Mesenteric fat pad (tissue), 1 donor: ENCODE data around the gene POLDIP2. TPM values are rescaled to one million over a fixed set of nuclear protein-coding genes. Genes with fewer than 3 reads are reported as not detected.

Experiments used
- DNase-seq: peaks from one replicate; pipeline ENCODE4 v3.0.0-alpha.2; 2020; ENCODE audit warnings: low spot score
- total RNA-seq: library from RNA; stranded (reverse); fragmentation: NEBNext Ultra II Directional; extraction: Animal tissue kit (Norgen Biotek cat#: 25700); gene quantifications from one replicate; pipeline ENCODE4 v1.2.1, GENCODE V29; 2021
- donor health status: DM: yes; HTN: yes; CAD: no.

Gene POLDIP2
- total RNA-seq, 1 donor from 2014 or later, result 79.3 TPM

DNA sequence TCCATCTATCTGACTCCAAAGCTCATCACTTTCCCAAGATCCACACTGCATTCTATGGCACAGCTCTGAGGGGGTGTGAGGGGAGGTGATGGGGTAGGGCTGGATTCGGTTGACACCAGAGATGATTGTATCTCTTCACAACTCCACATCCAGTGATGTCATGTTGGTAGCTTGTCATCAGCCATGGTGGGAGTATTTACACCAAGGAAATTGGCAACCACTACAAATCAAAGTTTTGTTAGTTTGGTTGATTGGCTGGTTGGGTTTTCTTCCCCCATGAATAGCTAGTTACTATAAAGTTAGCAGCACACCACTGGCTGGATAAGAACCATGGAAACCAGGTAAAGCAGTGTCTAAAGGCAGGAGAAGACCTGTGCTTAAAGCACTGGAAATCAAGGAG lies 33.7 kb upstream of the POLDIP2 start:
- no peak for DNase-seq

DNA sequence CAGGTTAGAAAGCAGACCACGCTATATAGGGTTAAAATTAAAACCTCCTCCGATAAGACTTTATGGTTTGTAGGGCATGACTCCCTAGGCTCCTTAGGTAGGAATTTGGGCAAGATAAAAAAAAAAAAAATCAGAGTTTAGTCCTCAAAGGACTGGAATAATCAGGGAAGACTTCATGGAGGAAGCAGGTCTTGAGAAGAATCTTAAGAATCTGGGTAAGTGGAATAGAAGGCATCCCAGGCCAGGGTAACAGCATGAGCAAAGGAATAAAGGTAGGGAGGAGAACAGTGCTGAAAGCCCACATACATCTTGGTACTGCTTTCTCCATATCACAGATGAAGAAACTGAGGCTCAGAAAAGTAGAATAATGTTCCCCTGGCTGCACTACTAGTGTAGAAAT lies 33.2 kb upstream of the POLDIP2 start:
- DNase-seq, result no peak

DNA sequence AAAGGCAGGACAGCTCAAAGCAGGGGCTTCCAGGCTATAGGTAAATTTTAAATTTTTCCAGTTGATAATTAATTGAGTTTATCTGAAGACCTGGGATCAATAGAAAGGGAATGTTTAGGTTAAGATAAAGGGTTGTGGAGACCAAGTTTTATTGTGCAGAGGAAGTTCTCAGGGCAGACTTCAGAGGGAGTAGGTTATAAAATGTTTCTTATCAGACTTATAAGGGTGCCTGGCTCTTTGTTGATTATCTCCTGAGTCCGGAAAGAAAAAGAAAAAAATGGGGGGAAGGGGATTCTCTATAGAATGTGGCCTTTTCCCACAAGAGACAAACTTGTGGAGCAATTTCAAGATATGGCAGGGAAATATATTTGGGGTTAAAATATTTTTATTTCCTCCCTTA lies 32.8 kb upstream of the POLDIP2 start:
- DNase-seq, result no peak

DNA sequence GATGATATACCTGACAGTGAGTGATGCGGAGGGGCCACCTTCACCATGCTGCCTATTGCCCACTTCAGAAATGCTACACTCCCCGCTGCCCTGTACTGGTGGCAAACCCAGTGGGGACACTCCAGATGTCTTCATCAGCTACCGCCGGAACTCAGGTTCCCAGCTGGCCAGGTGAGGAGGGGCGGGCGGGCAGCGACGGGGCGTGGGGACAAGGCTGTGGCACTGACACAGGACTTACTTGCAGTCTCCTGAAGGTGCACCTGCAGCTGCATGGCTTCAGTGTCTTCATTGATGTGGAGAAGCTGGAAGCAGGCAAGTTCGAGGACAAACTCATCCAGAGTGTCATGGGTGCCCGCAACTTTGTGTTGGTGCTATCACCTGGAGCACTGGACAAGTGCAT lies 30.8 kb upstream of the POLDIP2 start:
- peak; percentile 45 for DNase-seq

DNA sequence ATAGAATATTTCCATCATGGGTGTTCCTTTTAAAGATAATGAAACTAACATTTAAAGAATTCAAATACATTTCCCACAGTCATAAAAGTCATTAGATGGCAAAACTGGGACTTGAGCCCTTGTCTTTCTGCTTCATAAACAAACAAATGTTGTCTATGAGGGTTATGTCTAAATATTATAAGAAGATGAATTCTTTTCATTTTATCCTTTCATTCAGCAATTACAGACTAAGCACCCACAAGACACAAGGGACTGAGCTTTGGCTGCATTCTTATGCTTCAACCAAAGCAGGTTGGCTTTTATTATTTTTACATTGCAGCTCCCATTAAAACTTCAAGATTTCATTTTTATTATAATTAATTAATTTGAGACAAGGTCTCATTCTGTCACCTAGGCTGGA lies 29.1 kb upstream of the POLDIP2 start:
- no peak for DNase-seq

DNA sequence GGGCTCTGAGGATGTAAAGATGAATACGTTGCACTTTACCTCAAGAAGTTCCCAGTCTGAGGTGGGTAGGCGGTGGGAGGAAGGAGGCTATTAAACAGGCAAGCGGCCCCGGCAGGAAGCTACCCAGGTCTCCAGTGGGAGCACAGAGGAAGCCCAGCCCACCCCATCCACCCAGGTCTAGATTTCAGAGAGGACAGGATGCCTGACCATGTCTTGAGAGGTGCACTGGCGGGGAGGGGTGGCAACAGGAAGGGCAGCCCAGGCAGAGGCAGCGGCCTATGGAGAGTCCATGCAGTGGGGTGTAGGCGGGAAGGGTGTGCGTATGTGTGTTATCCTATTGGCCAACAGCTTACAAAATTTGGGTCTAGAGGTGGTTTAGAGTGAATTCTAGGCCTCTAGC lies 28.1 kb upstream of the POLDIP2 start:
- no peak for DNase-seq

DNA sequence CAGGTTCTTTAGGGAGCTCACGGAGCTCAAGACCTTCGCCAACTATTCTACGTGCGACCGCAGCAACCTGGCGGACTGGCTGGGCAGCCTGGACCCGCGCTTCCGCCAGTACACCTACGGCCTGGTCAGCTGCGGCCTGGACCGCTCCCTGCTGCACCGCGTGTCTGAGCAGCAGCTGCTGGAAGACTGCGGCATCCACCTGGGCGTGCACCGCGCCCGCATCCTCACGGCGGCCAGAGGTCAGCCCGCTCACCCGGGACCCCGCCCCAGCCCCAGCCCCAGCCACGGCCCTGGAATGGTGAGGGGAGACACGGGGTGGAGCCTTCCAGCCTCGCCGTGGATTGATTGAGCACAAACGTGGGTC lies 27.7 kb upstream of the POLDIP2 start:
- DNase-seq, result no peak

DNA sequence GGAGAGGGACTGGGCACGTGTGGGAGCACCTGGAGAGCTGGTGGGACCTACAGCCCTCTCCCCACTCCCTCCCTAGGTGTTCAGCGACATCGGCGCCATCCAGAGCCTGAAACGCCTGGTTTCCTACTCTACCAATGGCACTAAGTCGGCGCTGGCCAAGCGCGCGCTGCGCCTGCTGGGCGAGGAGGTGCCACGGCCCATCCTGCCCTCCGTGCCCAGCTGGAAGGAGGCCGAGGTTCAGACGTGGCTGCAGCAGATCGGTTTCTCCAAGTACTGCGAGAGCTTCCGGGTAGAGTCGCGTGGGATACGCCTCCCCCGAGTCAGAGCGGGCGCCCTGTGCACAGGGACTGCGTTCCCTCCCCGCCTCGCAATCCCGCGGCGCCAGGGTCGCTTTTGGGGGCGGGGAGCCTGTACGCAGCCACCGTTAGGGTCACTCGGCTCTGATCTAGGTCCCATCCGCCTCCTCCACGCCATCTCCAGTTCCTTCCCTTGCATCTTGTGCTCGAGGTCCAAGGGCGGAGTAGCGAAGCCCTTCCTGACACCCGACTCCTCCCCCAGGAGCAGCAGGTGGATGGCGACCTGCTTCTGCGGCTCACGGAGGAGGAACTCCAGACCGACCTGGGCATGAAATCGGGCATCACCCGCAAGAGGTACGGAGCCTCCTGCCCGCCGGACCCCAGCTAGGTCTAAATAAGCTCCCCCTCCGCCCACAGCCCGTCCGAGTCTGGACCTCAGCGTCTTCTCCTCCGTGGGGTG lies 27.1 kb upstream of the POLDIP2 start:
- no peak for DNase-seq

DNA sequence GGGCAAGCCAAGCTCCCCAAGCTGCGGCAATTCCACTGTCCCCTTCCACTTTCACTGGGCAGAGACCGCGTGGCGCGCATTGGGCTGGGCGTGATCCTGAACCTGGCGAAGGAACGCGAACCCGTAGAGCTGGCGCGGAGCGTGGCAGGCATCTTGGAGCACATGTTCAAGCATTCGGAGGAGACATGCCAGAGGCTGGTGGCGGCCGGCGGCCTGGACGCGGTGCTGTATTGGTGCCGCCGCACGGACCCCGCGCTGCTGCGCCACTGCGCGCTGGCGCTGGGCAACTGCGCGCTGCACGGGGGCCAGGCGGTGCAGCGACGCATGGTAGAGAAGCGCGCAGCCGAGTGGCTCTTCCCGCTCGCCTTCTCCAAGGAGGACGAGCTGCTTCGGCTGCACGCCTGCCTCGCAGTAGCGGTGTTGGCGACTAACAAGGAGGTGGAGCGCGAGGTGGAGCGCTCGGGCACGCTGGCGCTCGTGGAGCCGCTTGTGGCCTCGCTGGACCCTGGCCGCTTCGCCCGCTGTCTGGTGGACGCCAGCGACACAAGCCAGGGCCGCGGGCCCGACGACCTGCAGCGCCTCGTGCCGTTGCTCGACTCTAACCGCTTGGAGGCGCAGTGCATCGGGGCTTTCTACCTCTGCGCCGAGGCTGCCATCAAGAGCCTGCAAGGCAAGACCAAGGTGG lies 24.0 kb upstream of the POLDIP2 start:
- no peak for DNase-seq

DNA sequence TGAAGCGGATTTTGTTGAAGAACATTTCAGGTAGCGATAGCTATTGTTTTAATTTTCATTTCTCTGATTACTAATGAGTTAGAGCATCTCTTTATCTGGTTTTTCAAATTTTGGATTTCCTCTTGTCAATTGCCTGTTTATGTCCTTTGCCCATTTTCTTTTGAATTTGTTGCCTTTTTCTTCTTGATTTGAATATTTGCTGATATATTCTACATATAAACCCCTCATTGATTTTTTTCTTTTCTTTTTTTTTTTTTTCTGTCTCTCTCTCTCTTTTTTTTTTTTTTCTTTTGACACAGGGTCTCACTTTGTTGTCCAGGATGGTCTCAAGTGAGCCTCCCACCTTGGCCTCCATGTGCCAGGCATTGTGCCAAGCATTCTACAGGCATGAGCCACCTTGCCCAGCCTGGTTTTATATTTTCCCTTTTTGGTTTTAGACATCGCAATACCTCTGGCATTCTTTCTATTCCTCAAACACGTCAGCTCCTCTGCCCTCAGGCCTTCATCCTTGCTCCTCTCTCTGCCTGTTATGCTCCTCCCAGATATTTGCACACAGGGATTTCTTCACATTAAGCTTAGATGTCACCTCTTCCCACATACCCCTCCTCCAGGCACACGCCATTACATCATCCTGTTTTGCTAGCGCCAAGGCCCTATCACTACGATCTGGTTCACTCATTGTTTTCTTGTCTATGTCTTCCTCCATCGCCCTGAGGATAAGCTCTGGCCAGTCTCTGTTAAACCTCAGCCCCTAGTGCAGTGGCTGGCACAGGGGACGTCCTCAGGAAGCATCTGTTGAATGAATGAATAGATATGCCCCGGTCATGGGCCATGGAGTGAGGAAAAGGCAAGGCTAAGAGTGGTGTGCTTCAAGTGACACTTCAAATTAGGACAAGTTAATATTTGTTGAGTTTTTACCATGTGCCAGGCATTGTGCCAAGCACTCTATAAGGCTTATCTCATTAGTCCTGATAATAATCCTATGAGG lies 22.8 kb upstream of the POLDIP2 start:
- no peak for DNase-seq

DNA sequence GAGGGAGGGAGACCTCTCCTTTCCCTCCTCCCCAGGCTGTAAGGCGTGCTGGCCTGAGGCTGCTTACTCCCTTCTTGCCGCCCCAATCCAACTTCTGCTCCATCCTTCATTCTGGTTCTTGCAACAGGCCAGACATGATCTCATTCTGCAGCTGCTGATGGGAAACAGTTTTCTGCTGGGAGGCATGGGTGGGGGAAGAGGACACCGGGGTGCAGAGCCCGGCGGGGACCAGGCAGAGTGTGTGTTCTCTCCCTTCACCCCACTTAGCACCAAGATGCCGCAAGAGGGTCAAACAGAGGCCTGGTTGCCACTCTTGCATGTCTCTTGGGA lies 15.6 kb upstream of the POLDIP2 start:
- DNase-seq, result no peak

DNA sequence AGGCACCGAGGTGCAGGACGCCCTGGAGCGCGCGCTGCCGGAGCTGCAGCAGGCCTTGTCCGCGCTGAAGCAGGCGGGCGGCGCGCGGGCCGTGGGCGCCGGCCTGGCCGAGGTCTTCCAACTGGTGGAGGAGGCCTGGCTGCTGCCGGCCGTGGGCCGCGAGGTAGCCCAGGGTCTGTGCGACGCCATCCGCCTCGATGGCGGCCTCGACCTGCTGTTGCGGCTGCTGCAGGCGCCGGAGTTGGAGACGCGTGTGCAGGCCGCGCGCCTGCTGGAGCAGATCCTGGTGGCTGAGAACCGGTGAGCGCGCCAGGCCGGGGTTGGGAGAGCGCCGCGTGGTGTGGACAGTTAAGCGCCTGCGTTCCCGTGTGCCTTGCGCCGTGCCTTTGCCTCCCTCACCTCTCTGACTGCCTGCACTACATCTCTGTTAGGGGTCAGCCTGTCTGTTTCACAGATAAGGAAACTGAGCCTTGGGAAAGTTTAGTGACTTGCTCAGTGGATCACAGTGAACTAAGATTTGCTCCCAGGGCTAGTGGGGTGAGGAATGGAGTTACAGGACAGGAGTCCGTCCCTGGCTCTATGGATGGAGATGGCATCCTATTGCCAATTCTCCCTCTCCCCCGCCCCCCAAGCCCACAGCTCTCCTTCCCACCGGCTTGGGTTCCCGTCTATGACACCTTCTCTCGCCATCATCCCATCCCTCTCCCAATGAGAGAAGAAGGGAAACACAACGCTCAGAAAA lies 15.0 kb upstream of the POLDIP2 start:
- no peak for DNase-seq

DNA sequence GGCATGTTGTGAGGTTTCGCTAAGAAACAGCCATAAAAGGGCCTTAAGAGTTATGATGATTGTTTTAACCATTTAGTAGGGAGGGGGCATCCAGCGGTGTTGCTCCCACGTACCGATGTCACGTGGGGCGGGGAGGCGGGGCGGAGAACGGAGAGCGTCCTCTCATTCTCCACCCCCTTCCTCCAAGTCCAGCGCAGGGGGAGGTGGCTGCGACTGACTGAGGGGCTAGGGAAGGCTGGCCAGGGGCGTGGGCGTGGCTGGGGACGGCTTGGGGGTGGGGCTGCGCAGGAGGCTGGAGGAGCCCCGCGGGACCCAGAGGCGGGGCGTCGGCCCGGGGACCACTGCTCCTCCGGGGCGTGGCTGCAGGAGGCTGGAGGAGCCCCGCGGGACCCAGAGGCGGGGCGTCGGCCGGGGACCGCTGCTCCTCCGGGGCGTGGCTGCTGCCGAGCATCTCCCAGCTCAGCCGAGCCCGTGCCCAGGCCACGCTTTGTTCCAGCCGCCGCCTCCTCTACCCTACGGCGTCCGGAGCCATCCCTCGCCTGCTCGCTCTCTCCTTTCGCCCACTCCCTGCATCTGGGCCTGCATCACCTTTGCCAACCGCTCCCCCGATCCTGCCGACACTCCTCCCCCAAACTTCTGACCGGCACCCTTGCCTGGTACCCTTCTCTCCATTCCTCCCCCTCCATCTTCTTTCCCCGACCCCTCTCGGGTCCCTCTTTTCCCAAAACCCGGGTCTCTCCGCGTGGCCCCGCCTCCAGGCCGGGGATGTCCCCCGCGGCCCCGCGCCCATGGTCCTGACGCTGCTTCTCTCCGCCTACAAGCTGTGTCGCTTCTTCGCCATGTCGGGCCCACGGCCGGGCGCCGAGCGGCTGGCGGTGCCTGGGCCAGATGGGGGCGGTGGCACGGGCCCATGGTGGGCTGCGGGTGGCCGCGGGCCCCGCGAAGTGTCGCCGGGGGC lies 14.2 kb upstream of the POLDIP2 start, which contains the start of gene SARM1:
Gene SARM1, plus strand, starts transcription at position 450 of the 958 bp plus-strand sequence. Its CDS starts 339 bp downstream, at position 789.
- no peak for DNase-seq

DNA sequence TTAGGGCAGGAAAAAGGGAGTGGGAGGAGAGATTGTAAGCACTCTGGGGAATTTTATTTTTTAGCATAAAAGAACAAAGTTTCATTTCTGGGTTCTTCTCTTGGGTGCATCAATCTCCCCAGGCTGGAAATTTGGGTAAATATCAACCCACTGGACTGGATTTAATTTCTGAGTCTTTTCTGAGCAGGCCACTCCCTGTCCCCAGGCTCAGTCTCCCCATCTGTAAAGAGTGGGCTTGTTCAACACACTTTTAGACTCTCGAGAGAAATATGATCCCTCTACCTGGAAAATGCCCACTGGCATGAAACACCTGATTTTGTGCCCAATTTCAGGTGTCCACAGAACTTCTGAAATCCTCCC lies 13.4 kb upstream of the POLDIP2 start:
- no peak for DNase-seq

DNA sequence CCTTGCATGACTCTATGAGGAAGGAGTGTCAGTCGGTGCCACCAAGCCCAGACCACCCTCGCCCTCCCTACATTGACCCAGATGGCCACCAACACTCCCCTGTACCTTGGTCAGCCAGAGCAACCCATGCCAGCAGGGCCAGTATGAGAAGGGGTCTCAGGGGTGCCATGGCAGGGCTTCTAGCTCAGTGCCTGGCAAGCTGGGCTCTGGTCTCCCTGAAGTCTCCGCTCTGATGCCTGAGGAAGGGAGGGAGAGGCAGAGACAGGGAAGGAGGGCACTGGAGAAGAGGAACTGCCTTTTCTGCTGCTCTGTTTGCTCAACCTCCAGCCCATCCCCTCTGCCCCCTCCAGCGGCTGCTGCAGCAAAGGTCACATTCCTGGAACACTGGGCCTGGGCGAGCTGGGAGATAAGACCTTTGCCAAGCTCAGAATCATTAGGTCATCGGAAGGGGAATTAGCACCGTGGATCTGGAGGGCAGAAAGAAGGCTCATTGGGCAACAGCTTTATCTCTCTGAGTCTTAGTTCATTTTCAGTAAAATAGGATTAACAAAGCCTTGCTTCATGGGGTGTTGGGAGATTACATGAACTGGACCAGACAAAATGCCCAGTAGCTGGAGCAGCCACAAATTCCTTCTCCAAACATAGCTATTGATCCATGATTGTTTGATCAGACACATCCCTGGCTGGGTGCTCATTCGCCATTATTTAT lies 12.9 kb upstream of the POLDIP2 start, which contains the start of gene VTN:
Gene VTN, minus strand, starts transcription at position 273 of the 709 bp plus-strand sequence. Its CDS starts 104 bp downstream, at position 169.
- no peak for DNase-seq

DNA sequence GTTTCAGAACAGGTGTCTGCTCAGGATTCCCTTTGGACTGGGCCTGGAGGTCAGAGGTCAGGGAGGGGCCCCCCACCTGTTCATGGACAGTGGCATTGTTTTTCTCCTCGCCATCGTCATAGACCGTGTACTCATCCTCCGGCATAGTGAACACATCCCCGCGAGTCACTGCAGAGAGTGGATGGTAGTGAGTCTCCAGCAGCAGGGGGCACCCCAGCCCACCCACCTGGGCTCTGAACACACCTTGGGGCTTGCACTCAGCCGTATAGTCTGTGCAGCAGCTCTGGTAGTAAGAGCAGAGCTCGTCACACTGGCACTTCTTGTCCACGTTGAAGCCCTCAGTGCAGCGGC lies 12.3 kb upstream of the POLDIP2 start:
- no peak for DNase-seq

DNA sequence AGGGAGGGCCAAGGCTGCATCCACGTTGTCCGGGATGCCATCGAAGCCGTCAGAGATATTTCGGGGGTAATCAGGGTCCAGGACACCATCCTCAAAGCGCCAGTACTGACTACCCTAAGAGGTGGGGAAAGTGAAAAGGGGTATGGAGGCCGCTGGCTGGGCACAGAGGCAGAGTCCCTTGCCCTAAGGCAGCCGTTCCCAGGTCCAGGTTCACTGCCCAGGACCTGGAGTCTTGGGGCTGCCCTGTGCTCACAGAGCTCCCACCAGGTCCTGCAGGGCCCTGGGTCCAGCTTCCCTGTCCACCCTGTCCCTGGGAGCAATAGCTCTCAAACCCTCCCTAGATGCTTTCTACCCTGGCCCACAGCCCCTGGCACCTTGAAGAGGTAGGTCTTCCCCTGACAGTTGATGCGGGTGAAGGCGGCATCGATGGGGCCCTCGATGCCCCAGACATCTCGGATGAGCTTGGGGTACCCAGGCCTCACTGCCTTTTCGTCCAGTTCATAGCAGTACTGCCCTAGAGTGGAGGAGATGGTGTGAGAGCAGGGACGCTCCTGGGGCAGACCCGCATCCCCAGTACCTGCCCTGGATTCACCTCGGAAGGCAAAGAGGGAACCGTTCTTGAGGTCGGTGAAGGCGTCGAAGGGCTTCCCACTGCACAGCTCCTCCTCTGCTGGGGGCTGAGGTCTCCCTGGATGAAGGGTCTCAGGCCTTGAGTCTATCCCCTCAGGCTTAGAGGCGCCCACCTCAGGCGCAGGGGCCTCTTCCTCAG lies 11.8 kb upstream of the POLDIP2 start:
- no peak for DNase-seq

DNA sequence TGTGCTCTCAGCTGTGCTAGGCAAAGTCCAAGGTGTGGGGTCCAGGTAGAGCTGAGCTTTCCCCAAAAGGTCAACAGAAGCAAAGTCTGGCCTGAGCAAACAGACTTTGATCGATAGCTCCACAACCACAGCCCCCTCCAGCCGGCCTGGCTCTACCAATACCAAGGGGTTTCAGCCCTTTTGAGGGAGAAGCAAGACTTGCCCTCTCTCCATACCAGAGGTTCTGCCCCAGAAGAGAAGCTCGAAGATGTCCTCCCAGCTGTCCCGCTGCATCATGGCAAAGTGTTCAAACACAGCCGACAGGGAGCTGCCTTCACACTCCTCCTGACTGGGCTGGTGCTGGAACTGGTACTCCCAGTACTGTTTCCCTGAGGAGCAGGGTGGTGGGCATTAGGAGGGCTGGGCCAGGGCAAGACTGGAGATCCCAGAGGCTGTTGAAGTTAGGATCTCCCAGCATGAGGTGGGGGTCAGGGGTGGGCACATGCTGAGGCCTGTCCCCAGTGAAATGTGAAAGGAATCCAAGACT lies 11.0 kb upstream of the POLDIP2 start:
- DNase-seq, result no peak
